GM04503 (cell line): ENCODE results near the gene PTCHD1.

ENCODE experiments used
- DNase-seq: peaks from one replicate; pipeline ENCODE4 v3.0.0-alpha.2; 2012; ENCODE audit warnings: low read depth

Gene PTCHD1

GRCh38 chrX:23334848-23335599 lies at the start of gene PTCHD1:
Gene PTCHD1 (plus strand): TSS chrX:23334849. CDS start chrX:23334876, 27 bp downstream.
- DNase-seq = no peak

- DNase-seq = no peak
These were observed 47.9 kb upstream of the PTCHD1 start for GRCh38 chrX:23286731-23287130.

- DNase-seq = no peak
These were observed 47.4 kb upstream of the PTCHD1 start for GRCh38 chrX:23287191-23287725.

- no peak for DNase-seq
These were observed 42.2 kb upstream of the PTCHD1 start for GRCh38 chrX:23292354-23292987.

GRCh38 chrX:23292988-23293651 lies 41.5 kb upstream of the PTCHD1 start:
- DNase-seq = no peak

- no peak for DNase-seq
These were observed 29.8 kb upstream of the PTCHD1 start for GRCh38 chrX:23304881-23305280.

GRCh38 chrX:23311731-23312130 lies 22.9 kb upstream of the PTCHD1 start:
- no peak for DNase-seq

GRCh38 chrX:23312136-23312535 lies 22.5 kb upstream of the PTCHD1 start:
- no peak for DNase-seq

- DNase-seq = no peak
These were observed 16.6 kb upstream of the PTCHD1 start for GRCh38 chrX:23317799-23318724.

GRCh38 chrX:23327104-23327503 lies 7.5 kb upstream of the PTCHD1 start:
- no peak for DNase-seq

GRCh38 chrX:23331701-23332100 lies 2.9 kb upstream of the PTCHD1 start:
- DNase-seq = no peak

GRCh38 chrX:23332101-23332887 lies 2.4 kb upstream of the PTCHD1 start:
- DNase-seq = no peak

- DNase-seq = no peak
These were observed 1.5 kb upstream of the PTCHD1 start for GRCh38 chrX:23332888-23333821.

- DNase-seq = no peak
These were observed 668 bp upstream of the PTCHD1 start for GRCh38 chrX:23333842-23334520.

GRCh38 chrX:23334521-23334847 lies 165 bp upstream of the PTCHD1 start:
- DNase-seq = no peak

- no peak for DNase-seq
These were observed 3.7 kb downstream of the PTCHD1 start for GRCh38 chrX:23338334-23338733.

GRCh38 chrX:23341452-23341851 lies 6.8 kb downstream of the PTCHD1 start:
- no peak for DNase-seq

GRCh38 chrX:23344238-23344903 lies 9.7 kb downstream of the PTCHD1 start:
- no peak for DNase-seq

GRCh38 chrX:23344904-23345271 lies 10.2 kb downstream of the PTCHD1 start:
- no peak for DNase-seq
